ENCODE data around the gene INPP1.
A peak's percentile ranks its signal among the peaks of the same experiment; 100 is the strongest.

Gene INPP1

GRCh38 chr2:190360561-190360960 lies 17.2 kb downstream of the INPP1 start:
- in situ Hi-C loops (cut with MboI; ENCODE audit: low sequenced_read_pairs), result no loop called here
- Histone ChIP-seq H3K4me3 (no peak overlapping the region), H3K36me3 (replicated peaks) (no peaks in the 10 kb centered on the region)

GRCh38 chr2:190360965-190361364 lies 17.6 kb downstream of the INPP1 start:
- Histone ChIP-seq H3K4me3 (no peak overlapping the region), H3K36me3 (replicated peaks) (no peaks in the 10 kb centered on the region), H3K9me3 (no peaks in the 10 kb centered on the region), H3K4me1 (no peaks in the 10 kb centered on the region), H3K27me3 (ENCODE audit: low read depth) (no peaks in the 10 kb centered on the region)
- in situ Hi-C loops (cut with MboI; ENCODE audit: low sequenced_read_pairs), result no loop called here
- DNase-seq (ENCODE audit: low spot score in 2 of 2), result no peak

More at GRCh38 chr2:190360561-190360960, 17.2 kb downstream of the INPP1 start:
- H3K27me3 ChIP-seq (ENCODE audit: low read depth), result no peaks in the 10 kb centered on the region
- no peak for DNase-seq (ENCODE audit: low spot score in 2 of 2)
- H3K4me1 ChIP-seq, result no peaks in the 10 kb centered on the region
- no peaks in the 10 kb centered on the region for H3K9me3 ChIP-seq

DNA sequence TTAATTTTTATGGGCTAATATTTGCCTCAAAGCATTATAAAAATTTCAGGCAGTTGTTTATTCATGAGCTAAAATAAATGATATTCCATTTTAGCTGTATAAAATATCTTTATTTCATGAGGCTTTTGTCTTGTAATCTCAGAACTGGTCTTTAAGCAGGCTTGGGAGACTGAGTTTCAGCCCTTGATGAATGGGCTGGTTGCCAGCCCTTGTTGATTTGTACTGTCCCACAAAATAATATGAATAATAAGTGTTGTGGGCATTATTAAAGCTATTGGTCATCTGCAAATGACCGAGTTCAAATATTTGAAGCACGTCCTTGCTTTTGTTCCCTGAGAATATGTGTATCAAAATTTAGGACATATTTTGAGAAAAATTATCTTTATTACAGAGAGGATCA lies 18.2 kb downstream of the INPP1 start:
- H3K27me3 ChIP-seq (ENCODE audit: low read depth), result no peaks in the 10 kb centered on the region
- in situ Hi-C loops (cut with MboI; ENCODE audit: low sequenced_read_pairs), result no loop called here
- H3K4me1 ChIP-seq, result no peaks in the 10 kb centered on the region
- H3K4me3 ChIP-seq, result no peak overlapping the region
- H3K36me3 ChIP-seq (replicated peaks), result no peaks in the 10 kb centered on the region
- H3K9me3 ChIP-seq, result no peaks in the 10 kb centered on the region
- DNase-seq (ENCODE audit: low spot score in 2 of 2), result no peak

GRCh38 chr2:190362894-190363293 lies 19.5 kb downstream of the INPP1 start:
- Histone ChIP-seq H3K4me3 (no peak overlapping the region), H3K4me1 (no peaks in the 10 kb centered on the region), H3K27me3 (ENCODE audit: low read depth) (no peaks in the 10 kb centered on the region), H3K9me3 (no peaks in the 10 kb centered on the region), H3K36me3 (replicated peaks) (no peaks in the 10 kb centered on the region)
- in situ Hi-C loops (cut with MboI; ENCODE audit: low sequenced_read_pairs), result no loop called here
- no peak for DNase-seq (ENCODE audit: low spot score in 2 of 2)

GRCh38 chr2:190365499-190366204 lies 22.3 kb downstream of the INPP1 start:
- H3K4me3 ChIP-seq, result no peak overlapping the region
- no peaks in the 10 kb centered on the region for H3K4me1 ChIP-seq
- in situ Hi-C loops (cut with MboI; ENCODE audit: low sequenced_read_pairs), result no loop called here
- no peaks in the 10 kb centered on the region for H3K27me3 ChIP-seq (ENCODE audit: low read depth)
- H3K36me3 ChIP-seq (replicated peaks), result no peaks in the 10 kb centered on the region
- no peaks in the 10 kb centered on the region for H3K9me3 ChIP-seq
- no peak for DNase-seq (ENCODE audit: low spot score in 2 of 2)

- no peaks in the 10 kb centered on the region for H3K4me1 ChIP-seq
- in situ Hi-C loops (cut with MboI; ENCODE audit: low sequenced_read_pairs), result no loop called here
- H3K36me3 ChIP-seq (replicated peaks), result no peaks in the 10 kb centered on the region
- no peak for DNase-seq (ENCODE audit: low spot score in 2 of 2)
- H3K9me3 ChIP-seq, result no peaks in the 10 kb centered on the region
- H3K4me3 ChIP-seq, result no peak overlapping the region
- no peaks in the 10 kb centered on the region for H3K27me3 ChIP-seq (ENCODE audit: low read depth)
Measured at GRCh38 chr2:190366248-190366753, 22.9 kb downstream of the INPP1 start.

GRCh38 chr2:190367091-190367490 lies 23.7 kb downstream of the INPP1 start:
- no peak for DNase-seq (ENCODE audit: low spot score in 2 of 2)
- no peaks in the 10 kb centered on the region for H3K36me3 ChIP-seq (replicated peaks)
- no peaks in the 10 kb centered on the region for H3K9me3 ChIP-seq
- no peak overlapping the region for H3K4me3 ChIP-seq
- H3K27me3 ChIP-seq (ENCODE audit: low read depth), result no peaks in the 10 kb centered on the region
- in situ Hi-C loops (cut with MboI; ENCODE audit: low sequenced_read_pairs), result no loop called here
- H3K4me1 ChIP-seq, result no peaks in the 10 kb centered on the region

DNA sequence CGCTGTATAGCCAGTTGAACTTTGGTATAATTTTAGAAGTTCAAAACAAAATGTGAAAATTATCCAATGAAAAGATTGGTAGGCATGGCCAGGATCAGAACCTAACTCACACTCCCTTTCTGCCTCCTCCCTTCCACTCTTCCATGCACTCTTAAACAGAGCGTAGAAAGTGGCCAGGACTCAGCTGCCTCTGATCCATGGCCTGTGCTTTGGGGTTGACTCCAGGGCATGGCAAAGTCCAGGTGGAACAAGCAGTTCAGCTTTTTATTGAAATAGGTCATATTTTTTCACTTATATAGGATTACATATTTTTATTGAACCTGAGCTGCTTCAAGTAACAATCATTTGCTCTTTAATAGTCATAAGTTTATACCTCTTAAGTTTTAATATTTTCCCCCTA lies 26.2 kb downstream of the INPP1 start:
- Histone ChIP-seq H3K4me1 (no peaks in the 10 kb centered on the region), H3K36me3 (replicated peaks) (no peaks in the 10 kb centered on the region), H3K9me3 (no peaks in the 10 kb centered on the region), H3K4me3 (no peak overlapping the region), H3K27me3 (ENCODE audit: low read depth) (no peaks in the 10 kb centered on the region)
- DNase-seq (ENCODE audit: low spot score in 2 of 2), result no peak
- in situ Hi-C loops (cut with MboI; ENCODE audit: low sequenced_read_pairs), result loop anchor here (10.0 kb wide), 1 partner anchor 285 kb away; no protein-coding TSS in a partner anchor

GRCh38 chr2:190376083-190376482 lies 32.7 kb downstream of the INPP1 start:
- H3K4me3 ChIP-seq, result no peak overlapping the region
- H3K27me3 ChIP-seq (ENCODE audit: low read depth), result no peaks in the 10 kb centered on the region
- in situ Hi-C loops (cut with MboI; ENCODE audit: low sequenced_read_pairs), result loop anchor here (10.0 kb wide), 1 partner anchor 291 kb away; no protein-coding TSS in a partner anchor
- no peaks in the 10 kb centered on the region for H3K4me1 ChIP-seq
- H3K36me3 ChIP-seq (replicated peaks), result no peaks in the 10 kb centered on the region
- DNase-seq (ENCODE audit: low spot score in 2 of 2), result no peak
- H3K9me3 ChIP-seq, result no peaks in the 10 kb centered on the region

DNA sequence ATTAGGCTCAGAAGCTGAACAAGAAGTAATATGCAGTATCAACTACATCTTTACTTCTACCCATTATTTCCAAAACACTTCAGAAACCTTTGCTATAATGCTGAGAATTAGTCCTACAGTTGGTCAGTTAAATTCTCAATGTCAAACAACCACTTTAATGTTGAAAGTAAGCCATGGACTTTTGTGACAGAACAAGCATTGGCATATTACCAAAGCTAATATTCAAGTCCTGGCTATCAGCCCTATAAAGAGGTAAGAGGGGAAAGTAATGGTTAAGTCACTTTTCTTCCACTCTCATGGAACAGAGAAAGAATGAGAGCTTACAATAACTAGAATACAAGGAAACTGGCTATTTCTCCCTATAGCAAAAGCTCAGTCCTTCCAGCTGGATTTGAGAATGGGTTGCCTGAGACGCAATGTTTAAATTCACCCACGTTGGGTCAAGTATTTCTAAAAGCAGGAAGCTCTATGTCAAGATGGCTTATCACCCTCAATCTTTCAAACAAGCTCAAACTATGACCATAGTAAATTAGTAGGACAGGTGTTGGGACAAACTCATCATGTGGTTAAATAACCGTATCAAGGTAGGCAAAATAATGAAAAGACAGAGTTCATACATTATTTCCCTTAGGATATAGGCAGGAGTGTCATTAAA lies 33.3 kb downstream of the INPP1 start:
- no peaks in the 10 kb centered on the region for H3K9me3 ChIP-seq
- H3K36me3 ChIP-seq (replicated peaks), result no peaks in the 10 kb centered on the region
- no peak for DNase-seq (ENCODE audit: low spot score in 2 of 2)
- H3K27me3 ChIP-seq (ENCODE audit: low read depth), result no peaks in the 10 kb centered on the region
- no peak overlapping the region for H3K4me3 ChIP-seq
- no peaks in the 10 kb centered on the region for H3K4me1 ChIP-seq
- in situ Hi-C loops (cut with MboI; ENCODE audit: low sequenced_read_pairs), result loop anchor here (10.0 kb wide), 1 partner anchor 292 kb away; no protein-coding TSS in a partner anchor

DNA sequence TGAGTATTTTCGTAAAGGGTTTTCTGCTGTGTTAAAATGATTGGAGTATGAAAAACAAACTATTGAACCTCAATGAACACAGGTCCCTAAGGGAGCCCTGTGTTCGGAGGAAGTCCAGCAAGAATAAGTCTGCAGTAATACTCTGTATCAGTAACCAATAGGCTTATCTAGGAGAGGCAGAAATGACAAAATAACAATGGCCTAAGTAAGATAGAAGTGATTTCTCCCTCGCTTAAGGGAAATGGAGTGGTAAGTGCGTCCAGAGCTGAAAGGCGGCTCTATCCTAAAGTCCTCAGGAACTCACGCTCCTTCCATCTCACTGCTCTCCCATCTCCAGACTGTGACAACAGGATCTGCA lies 35.5 kb downstream of the INPP1 start:
- H3K36me3 ChIP-seq (replicated peaks), result no peaks in the 10 kb centered on the region
- DNase-seq (ENCODE audit: low spot score in 2 of 2), result no peak
- no peak overlapping the region for H3K4me3 ChIP-seq
- in situ Hi-C loops (cut with MboI; ENCODE audit: low sequenced_read_pairs), result loop anchor here (10.0 kb wide), 1 partner anchor 294 kb away; no protein-coding TSS in a partner anchor
- H3K4me1 ChIP-seq, result no peaks in the 10 kb centered on the region
- H3K9me3 ChIP-seq, result no peaks in the 10 kb centered on the region
- no peaks in the 10 kb centered on the region for H3K27me3 ChIP-seq (ENCODE audit: low read depth)

DNA sequence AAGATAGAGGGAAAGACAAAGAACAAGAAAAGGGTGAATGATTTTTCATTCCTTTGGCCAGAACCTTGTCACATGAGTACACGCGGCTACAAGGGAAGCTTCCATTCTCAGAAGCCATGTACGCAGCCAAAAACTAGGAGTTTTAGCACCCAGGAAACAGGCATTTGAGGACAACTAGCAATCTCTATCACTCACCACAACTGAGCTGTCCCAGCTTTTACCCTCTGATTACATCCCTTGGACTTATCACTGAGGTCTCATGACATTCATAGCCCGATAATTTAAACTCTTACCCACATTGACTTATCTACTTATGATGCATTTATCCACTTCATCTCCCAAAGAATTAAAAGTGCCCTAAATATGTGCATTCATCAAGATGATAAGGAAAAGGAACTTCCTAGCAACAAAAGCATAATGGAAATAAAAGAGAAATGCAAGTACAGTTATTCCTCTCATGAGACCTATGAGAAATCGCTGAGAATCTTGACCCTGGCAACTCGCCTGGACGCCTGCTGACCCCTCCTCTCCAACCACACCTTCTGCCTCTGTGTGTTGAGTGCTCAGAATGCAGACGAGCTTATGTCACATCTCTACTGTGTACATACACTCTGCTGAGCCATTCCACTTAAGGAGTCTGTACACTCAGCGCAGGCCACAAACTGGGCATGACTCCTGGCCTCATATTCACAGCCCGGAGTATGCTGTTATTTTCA lies 36.0 kb downstream of the INPP1 start:
- Histone ChIP-seq H3K4me3 (no peak overlapping the region), H3K27me3 (ENCODE audit: low read depth) (no peaks in the 10 kb centered on the region), H3K36me3 (replicated peaks) (no peaks in the 10 kb centered on the region), H3K9me3 (no peaks in the 10 kb centered on the region), H3K4me1 (no peaks in the 10 kb centered on the region)
- in situ Hi-C loops (cut with MboI; ENCODE audit: low sequenced_read_pairs), result loop anchor here (10.0 kb wide), 1 partner anchor 295 kb away; no protein-coding TSS in a partner anchor
- no peak for DNase-seq (ENCODE audit: low spot score in 2 of 2)

- Histone ChIP-seq H3K4me1 (no peaks in the 10 kb centered on the region), H3K36me3 (replicated peaks) (no peaks in the 10 kb centered on the region), H3K9me3 (no peaks in the 10 kb centered on the region), H3K4me3 (no peak overlapping the region), H3K27me3 (ENCODE audit: low read depth) (no peaks in the 10 kb centered on the region)
- DNase-seq (ENCODE audit: low spot score in 2 of 2), result no peak
- in situ Hi-C loops (cut with MboI; ENCODE audit: low sequenced_read_pairs), result no loop called here
Measured at GRCh38 chr2:190380962-190381412, 37.6 kb downstream of the INPP1 start.

DNA sequence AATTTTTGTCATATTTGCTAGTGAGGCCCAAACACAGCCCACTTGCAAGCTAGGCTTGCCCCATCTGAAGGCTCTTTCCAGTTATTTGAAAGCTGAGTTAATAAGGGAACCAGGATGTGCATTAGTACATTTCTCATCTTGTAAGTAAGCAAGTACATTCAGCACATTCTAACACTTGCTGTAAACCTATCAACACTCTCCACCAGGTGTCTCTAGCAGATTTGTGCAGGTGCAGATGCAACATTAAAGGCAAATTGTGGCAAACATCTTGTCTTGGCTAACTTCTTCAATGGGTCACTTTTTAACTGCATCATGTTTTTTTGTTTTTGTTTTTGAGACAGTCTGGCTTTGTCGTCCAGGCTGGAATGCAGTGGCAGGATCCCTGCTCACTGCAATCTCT lies 39.5 kb downstream of the INPP1 start:
- peak; percentile 11 to 21 for DNase-seq (ENCODE audit: low spot score in 2 of 2)
- no peaks in the 10 kb centered on the region for H3K9me3 ChIP-seq
- in situ Hi-C loops (cut with MboI; ENCODE audit: low sequenced_read_pairs), result no loop called here
- H3K4me1 ChIP-seq, result no peaks in the 10 kb centered on the region
- H3K4me3 ChIP-seq, result no peak overlapping the region
- no peaks in the 10 kb centered on the region for H3K36me3 ChIP-seq (replicated peaks)
- no peaks in the 10 kb centered on the region for H3K27me3 ChIP-seq (ENCODE audit: low read depth)

Data from HAP-1 (cell line).